T-helper 1 cell treated with Interleukin-12 subunit alpha and Interleukin-12 subunit beta and Interleukin-4 antibody, amounts not matched to agents 30 ng/mL and 1 ng/mL, for 36 hours (primary cell): ENCODE measurements around the gene TNFSF10. TPM values are rescaled to one million over a fixed set of nuclear protein-coding genes. Genes with fewer than 3 reads are reported as not detected.
"Not testable (repeated sequence)": the region's sequence is repeated elsewhere in the genome, so short reads cannot be mapped to it uniquely, and the experiment has no call there.

Experiments used
- intact Hi-C: fragments of 100-400 bp; cut with micrococcal nuclease; formaldehyde crosslinking; loops from one replicate; pipeline ENCODE4 v1.15.1; 2024
- total RNA-seq: library from RNA; stranded (reverse); gene quantifications from 2 replicates; pipeline ENCODE4 v1.2.3, GENCODE V29; 2022

The TNFSF10 gene
- total RNA-seq, result 362 and 367 TPM in 2 replicates

DNA sequence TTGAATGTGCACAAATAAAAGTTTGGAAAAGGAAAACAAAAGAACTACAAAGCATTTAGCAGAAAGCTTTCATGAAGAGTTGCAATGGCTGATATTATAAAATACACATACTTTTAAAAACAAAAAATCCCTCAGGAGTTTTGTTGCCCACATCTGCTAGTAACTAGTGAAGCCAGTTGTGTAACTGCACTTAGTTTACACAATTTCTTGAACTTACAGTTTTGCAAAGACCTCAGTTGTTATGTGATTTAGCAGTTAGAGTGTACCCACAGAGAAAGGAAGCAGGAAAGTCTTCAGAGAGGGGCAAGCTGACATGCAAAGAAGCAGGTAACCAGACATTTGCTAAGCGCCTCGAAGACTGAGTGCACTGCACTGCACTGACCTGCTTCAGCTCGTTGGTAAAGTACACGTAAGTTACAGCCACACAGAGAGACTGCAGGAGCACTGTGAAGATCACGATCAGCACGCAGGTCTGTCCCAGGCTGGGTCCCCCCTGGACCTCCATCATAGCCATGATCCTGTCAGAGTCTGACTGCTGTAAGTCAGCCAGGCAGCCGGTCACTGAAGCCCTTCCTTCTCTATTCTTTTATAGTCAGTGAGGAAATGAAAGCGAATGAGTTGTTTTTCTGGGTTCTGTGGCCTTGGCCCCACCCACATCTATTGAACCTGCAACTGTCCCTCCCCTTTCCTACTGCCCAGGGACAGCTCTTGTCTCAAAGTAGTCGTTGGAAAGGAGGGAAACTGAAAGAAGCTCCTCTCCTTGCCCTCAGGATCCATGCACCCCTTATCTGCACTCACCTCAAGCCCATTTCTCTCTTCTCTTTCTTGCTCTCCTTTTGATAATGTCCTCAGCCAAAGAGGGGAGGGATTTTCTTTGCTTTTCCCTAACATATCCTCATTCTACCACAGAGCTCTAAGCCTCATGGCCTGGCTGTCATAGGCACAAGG is at the start of gene TNFSF10:
TSS of gene TNFSF10 (minus strand) at position 560 of the 948 bp plus-strand sequence. CDS start at position 514, 46 bp downstream.
- intact Hi-C loops, result loop anchor here (1.0 to 5.0 kb wide), 14 partner anchors 7 to 1061 kb away; partner anchors contain the start of genes ECT2 and TNIK

DNA sequence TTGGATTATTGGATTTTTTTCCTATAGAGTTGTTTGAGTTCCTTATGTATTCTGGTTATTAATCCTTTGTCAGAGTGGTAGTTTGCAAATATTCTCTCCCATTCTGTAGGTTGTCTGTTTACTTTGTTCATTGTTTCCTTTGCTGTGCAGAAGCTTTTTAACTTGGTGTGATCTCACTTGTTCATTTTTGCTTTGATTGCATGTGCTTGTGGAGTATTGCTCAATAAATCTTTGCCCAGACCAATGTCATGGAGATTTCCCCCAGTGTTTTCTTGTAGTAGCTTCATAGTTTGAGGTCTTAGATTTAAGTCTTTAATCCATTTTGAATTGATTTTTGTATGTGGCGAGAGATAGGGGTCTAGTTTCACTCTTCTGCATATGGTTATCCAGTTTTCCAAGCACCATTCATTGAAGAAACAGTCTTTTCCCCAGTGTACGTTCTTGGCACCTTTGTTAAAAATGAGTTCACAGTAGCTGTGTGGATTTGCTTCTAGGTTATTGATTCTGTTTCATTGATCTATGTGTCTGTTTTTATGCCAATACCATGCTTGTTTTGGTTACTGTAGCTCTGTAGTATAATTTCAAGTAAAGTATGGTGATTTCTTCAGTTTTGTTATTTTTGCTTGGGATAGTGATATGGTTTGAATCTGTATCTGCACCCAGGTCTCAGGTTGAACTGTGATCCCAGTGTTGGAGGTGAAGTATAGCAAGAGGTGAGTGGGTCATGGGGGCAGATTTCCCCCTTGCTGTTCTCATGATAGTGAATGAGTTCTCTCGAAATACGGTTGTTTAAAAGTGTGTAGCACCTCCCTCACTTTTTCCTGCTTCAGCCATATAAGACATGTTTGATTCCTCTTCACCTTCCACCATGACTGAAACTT is 46.1 kb upstream of the TNFSF10 start:
- intact Hi-C loops, result no loop called here

DNA sequence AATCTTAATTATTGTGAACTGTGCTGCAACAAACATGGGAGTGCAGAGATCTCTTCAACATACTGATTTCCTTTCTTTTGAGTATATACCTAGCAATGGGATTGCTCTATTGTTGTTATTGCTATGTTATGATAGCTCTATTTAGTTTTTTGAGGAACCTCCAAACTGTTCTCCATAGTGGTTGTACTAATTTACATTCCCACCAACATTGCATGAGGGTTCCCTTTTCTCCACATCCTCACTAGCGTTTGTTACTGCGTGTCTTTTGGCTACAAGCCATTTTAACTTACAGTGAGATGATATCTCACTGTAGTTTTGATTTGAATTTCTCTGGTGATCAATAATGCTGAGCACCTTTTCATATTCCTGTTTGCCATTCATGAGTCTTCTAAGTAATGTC is 45.5 kb upstream of the TNFSF10 start:
- intact Hi-C loops, result no loop called here

DNA sequence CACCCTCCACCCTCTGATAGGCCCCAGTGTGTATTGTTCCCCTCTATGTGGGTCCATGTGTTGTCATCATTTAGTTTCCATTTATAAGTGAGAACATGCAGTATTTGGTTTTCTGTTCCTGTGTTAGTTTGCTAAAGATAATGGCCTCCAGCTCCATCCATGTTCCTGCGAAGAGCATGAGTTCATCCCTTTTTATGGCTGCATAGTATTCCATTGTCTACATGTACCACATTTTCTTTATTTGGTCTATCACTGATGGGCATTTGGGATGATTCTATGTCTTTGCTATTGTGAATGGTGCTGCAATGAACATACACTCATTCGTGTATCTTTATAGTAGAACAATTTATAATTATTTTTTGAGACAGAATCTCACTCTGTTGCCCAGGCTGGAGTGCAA is 43.6 kb upstream of the TNFSF10 start:
- intact Hi-C loops, result not testable (repeated sequence)

DNA sequence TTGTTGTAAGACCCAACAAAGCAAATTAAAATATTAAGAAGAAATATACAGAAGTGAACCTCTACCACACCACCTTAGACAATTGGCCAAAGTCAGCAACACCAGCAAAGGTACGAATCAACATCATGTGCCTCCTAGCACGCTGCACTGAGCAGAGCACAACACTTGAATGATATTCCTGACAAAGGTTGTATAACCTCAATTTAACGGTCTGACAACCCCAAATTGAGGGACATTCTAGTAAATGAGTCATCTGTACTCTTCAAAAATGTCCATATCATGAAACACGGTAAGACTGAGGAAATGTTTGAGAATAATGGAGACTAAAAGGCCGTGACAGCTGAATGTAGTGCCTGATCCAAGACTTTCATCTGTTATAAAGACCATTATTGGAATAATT is 41.3 kb upstream of the TNFSF10 start:
- intact Hi-C loops, result no loop called here

DNA sequence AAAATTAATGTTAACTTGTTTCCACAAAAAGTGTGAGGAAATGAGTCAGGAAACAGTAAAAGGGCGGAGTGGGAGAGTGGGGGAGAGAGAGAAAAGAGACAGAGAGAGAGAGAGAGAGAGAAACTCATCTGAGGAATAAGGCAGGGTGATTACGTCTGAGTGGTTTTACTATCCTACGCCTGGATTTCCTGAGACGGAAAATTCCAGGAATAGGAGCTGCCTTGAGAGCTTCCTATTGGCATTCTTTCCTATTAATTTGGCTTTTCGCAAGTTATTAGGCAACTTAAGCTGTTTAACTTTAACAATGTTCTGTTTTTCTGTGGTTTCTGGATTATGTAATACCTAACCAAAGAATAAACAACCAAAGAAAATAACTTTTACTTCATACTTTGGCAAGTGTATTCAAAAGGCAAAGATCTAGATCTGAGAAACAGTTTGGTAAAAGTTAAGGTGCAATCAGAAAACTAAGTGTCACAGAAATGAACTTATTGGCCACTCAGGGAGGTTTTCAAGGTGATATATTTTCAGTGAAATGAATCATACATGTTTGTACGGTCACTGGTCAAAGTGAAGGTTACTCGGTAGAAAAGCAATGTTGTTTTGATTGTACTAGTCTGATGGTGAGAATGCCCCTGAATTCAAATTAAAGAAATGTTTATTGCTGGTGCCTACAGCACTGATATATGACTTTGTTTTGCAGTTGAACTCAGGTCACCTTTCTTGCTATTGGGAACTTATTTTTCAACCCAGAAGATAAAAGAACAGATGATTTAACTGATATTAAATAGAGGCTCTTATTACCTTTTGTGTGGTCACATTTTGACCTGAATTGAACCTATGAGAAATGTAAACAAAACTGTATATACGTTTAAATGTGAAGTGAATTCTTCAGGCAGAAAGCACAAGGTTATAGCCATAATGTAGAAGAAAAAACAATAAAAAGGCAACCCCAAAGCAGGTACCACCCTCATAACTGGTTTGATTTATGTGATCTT is 39.9 kb upstream of the TNFSF10 start:
- intact Hi-C loops, result loop anchor here (1.0 to 2.0 kb wide), 5 partner anchors 13 to 40 kb away; partner anchors contain the start of gene TNFSF10

DNA sequence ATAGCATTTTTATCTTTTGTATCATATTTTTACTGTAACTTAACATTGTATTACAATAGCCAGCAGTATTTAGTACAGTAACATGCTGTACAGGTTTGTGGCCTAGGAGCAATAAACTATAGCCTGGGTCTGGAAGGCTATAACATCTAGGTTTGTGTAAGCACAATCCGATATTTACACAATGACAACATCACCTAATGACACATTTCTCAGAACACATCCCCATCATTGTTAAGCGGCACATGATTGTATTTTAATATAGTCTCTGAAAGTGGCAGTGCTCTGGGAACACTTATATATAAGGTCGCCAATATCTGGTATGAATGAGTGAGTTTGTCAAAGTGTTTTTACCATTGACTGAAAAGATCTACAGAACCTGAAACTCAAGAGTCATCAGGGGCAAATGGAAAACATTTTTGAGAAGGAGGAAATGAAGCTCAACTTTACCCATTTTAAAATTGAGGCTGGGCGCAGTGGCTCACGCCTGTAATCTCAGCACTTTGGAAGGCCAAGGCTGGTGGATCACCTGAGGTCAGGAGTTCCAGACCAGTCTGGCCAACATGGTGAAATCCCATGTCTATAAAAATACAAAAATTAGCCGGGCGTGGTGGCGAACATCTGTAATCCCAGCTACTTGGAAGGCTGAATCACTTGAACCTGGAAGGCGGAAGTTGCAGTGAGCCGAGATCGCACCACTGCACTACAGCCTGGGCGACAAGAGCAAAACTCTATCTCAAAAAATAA is 38.8 kb upstream of the TNFSF10 start:
- intact Hi-C loops, result loop anchor here (1.0 to 2.0 kb wide), 5 partner anchors 12 to 39 kb away; partner anchors contain the start of gene TNFSF10

DNA sequence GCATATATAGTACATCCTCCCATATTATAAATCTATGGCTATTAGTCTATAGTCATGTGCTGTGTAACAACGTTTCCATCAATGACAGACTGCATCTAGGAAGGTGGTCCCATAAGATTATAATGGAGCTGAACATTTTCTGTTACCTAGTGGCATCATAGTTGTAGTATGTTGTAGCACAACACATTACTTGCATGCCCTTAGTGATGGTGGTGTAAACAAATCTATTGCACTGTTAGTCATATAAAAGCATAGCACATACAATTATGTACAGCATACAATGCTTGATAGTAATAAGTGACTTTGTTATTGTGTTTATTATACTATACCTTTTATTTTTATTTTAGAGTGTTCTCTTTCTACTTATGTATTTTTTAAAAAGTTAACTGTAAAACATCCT is 37.4 kb upstream of the TNFSF10 start:
- intact Hi-C loops, result no loop called here

DNA sequence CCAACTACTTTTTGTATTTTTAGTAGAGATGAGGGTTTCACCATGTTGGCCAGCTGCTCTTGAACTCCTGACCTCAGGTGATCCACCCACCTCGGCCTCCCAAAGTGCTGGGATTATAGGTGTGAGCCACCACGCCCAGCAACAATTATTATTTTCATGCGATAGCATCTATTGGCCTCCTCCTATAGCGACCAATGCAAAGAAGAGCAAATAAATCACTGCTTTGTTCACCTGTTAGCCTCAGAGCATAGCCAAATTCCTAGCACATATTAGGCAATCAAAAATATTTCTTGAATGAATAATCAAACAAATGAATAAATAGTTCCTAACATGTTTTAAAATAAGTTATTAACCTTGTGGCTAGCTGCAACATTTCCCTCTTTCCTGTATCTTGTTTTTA is 36.8 kb upstream of the TNFSF10 start:
- intact Hi-C loops, result no loop called here

DNA sequence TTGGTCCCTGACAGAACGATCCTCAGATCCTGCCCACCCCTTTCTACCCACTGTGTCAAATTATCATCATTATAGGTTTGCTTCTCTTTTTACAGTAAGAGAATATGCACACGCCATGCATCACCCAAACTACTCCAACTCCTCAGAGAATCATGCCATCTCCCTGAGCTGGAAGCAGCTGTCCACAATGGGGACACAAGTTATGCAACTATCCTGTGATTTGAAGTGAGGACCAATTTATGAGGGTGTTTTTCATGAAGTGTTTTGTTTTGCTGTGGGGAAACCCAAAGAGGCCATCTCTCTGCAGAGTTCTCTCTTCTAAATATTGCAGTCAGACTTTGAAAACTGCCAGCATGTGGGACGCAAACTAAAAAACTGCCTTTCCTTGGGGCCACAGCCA is 35.8 kb upstream of the TNFSF10 start:
- intact Hi-C loops, result no loop called here

DNA sequence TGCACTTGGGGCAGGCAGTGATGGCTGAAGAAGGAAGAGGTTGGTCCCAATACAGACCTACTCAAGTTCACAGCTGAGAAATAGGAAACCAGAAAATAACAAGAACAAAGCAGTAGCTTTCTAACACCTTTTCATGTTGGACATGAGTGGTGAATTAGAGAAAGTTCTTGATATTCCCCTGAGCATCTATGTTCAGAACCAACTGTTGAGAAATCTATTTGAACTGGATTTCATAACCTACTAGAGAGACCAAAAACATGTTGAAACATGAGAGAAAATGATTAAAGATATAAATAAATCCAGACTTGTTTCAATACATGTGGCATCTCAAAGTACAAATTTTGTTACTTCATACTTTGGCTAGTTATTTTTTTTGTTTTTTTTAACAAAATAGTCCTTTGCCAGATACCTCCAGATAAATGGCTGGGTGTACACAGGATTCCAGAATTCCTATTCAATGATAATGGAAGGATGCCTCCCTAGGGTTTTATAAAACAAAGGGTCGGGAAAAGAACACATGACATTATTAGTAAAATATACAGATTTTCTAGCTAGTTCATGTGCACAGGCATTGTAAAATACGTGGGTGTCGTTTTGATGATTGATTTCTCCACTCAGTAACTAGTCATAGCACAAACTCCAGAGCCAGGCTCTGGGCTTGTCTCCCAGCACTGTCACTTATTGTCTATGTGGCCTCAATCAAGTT is 34.4 kb upstream of the TNFSF10 start:
- intact Hi-C loops, result loop anchor here (1.0 kb wide), 1 partner anchor 7 kb away; no protein-coding TSS in a partner anchor

DNA sequence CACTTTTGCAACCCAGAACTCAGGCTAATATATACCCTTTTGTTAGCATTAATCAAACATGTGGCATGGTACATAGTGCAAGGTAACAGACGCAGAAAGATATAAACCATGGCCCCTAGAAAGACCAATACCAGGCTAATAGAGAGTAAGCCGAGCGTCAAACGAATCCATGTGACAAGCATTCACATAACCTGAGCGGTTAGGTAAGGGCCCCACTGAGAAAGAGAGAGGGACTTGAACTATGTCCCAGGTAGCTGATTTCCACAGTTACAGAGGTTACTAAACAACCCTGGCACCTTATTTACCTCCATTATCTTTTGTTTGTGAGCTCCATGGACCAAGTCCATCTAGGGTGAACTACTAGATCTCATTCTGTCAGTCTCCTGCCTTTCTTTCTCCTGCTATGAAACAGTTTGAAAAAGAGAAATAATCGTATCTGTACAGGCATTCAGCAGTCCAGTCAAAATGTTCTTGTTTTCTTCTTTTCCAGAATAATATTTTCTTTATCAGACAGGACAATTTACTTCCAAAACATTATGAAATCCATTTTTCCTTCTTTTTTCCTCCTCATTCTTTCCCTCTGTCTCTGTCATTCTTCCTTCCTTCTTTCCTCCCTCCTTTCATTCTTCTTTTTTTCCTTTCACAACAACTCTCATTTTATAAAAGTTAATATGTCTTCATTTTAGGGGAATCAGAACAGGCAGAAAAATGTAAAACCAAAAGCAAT is 30.5 kb upstream of the TNFSF10 start:
- intact Hi-C loops, result no loop called here

DNA sequence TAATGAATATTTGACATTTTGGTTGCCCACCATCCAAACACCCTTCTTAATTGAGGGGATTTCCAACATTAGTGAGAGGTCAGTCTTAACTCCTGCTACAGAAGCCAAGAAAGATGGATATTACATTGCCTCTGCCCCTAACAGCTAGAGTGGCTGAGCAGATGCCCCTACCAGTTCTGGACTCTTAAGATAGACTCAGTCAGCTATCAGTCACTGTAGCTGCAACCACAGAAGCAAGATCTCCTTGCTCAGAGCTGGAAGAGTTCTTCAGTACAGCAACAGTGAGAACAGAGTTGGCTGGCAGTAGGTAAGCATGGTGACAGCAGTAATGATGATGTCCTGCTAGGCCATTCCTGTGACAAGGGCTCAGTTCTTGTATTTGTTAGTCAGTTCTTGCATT is 29.4 kb upstream of the TNFSF10 start:
- intact Hi-C loops, result no loop called here

DNA sequence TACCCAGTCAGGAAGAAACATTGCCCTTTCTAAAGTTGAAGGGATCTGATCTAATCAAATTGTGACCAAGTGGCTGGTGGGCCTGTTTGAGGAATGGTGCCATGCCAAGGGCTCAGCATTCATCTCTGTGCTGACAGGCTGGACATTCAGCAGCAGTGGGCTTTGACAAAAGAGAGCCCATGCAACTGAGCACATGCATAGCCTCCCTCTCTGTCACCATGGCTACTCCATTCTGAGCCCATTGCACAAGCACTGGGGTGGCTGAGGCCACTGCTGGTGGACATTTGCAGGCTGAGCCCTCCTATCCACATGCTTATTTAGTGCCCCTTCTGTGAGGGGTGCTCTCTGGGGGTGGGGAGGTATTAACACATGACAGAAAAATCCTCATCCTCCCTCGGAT is 28.6 kb upstream of the TNFSF10 start:
- intact Hi-C loops, result loop anchor here (2.0 kb wide), 2 partner anchors 21 to 71 kb away; no protein-coding TSS in a partner anchor

DNA sequence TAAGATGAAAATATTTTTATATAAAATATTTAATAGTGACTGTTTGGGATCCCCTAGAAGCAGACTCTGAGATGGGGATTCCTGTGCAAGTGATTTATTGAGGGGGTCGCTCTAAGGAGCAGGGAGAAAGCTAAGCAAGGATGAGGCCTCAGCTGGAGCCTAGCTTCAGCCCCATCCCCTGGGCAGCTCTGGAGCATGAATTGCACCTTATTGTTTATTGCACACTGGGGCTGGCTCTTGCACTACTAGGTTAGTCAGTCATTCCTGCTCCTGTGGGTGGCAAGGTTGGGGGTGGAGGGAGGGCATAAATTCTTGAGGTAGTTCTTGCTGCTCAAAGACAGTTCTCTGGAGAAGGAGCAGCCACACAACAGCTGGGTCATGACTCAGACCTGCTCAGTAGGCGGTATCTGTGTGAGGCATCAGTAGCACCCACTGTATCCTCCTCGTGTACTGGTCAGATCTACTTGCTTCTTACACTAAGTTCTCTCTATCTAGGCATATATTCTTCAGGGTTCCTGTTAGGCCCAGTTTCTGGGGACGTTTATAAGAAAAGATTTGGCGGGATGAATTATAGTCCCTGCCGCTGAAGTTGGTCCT is 27.2 kb upstream of the TNFSF10 start:
- intact Hi-C loops, result loop anchor here (1.0 to 2.0 kb wide), 6 partner anchors 8 to 72 kb away; partner anchors contain the start of gene TNFSF10

DNA sequence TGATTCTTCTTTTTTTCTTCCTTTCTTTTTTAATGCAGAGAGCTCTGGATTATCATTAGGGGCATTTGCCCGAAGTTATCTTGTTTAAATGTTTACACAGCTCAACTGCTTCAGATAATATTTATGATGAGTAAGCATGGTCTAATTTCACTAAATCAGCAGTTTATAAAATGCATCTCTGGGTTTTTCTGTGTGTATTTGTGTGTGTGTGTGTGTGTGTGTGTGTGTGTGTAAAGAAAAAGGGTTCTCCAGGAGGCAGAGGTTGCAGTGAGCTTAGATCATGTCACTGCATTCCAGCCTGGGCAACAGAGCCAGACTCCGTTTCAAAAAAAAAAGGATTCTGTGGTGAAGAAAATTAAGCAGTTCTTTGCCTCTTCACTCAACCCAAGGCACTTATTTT is 25.9 kb upstream of the TNFSF10 start:
- intact Hi-C loops, result no loop called here

DNA sequence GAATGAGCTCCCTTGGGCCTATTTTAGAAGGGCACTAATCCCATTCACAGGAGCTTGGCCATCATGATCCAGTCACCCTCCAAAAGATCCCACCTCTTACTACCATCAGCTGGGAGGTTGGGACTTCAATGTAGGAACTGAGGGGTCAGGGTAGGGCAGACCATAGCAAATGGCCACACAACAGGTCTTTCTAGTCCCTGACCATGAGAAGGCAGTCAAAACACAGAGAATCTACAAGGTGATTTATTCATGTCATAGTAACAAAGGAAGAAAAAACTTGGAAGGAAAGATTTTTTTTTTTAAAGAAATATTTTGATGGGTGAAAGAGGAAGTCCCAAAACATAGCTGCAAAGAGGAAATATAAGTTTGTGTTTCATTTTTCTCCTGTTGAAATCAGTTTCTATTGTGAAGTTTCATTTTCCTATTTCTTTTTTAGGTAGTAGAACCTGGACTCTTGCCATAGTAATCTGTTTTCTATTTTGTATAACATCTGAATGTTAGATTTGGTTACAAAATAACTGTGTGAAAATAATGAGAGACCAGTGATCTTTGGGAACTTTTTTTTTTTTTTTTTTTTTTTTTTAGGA is 23.5 kb upstream of the TNFSF10 start:
- intact Hi-C loops, result loop anchor here (1.0 kb wide), 1 partner anchor 9 kb away; no protein-coding TSS in a partner anchor
